ENCODE measurements around the gene ZKSCAN8.

Gene ZKSCAN8

GRCh38 chr6:28134015-28134414 lies 7.7 kb upstream of the ZKSCAN8 start:
- H3K4me3 ChIP-seq (ENCODE audit: low read depth, low read length), result no peak overlapping the region
- TF ChIP-seq CTCF (IDR thresholded peaks at IDR 0.05; ENCODE audit: low read depth, low read length), result peak; percentile 24; the same call in 1 of the 2 replicates

- H3K4me3 ChIP-seq (ENCODE audit: low read depth, low read length), result no peak overlapping the region
- TF ChIP-seq CTCF (IDR thresholded peaks at IDR 0.05; ENCODE audit: low read depth, low read length), result no peak
These were observed 7.0 kb upstream of the ZKSCAN8 start for GRCh38 chr6:28134716-28135115.

- peak overlapping the region; percentile 74; the same call in 1 of the 2 replicates for H3K4me3 ChIP-seq (ENCODE audit: low read depth, low read length)
- no peak for TF ChIP-seq CTCF (IDR thresholded peaks at IDR 0.05; ENCODE audit: low read depth, low read length)
These were observed 6.3 kb upstream of the ZKSCAN8 start for GRCh38 chr6:28135393-28135792.

- peak overlapping the region; percentile 74 for H3K4me3 ChIP-seq (ENCODE audit: low read depth, low read length)
- TF ChIP-seq CTCF (IDR thresholded peaks at IDR 0.05; ENCODE audit: low read depth, low read length), result no peak
These were observed 4.8 kb upstream of the ZKSCAN8 start for GRCh38 chr6:28136585-28137504.

DNA sequence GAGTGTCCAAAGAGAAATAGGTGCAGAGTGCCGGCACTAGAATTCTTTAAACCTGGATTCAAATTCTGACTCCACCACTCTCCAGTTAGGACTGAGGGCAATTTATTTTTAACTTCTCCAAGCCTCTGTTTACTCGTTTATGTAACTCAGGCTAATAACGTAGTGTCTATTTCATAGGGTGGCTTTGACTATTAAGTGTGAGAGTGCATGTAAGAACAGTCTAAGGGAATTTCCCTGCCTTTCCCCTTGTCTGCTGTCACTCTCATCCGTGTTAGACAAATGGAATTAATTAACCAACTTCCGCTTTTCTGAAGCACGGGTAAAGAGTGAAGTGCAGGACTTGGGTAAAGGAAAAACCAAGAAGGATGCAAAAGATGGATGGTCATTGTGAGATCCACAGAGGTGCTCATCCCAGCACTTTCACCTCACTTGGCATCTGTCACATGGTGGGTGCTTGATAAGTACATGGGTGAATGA lies 4.1 kb upstream of the ZKSCAN8 start:
- TF ChIP-seq CTCF (IDR thresholded peaks at IDR 0.05; ENCODE audit: low read depth, low read length), result no peak
- H3K4me3 ChIP-seq (ENCODE audit: low read depth, low read length), result peak overlapping the region; percentile 74

GRCh38 chr6:28139860-28140543 lies 1.7 kb upstream of the ZKSCAN8 start:
- no peak for TF ChIP-seq CTCF (IDR thresholded peaks at IDR 0.05; ENCODE audit: low read depth, low read length)
- no peak overlapping the region for H3K4me3 ChIP-seq (ENCODE audit: low read depth, low read length)

DNA sequence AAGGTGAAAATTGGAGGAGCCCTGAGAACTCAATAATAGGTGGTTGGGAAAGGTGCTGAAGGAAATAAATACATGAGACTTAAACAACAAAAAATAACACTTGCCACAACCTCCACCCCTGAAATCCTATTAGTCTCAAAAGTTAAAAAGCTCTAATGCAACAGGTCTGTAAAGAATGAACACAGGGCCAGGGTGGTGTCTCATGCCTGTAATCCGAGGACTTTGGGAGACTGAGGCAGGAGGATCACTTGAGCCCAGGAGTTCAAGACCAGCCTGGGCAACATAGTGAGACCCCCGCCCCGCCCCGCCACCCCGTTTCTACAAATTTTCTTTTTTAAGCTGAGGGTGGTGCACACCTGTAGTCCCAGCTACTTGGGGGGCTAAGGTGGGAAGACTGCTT lies 1.1 kb upstream of the ZKSCAN8 start:
- H3K4me3 ChIP-seq (ENCODE audit: low read depth, low read length), result no peak overlapping the region
- no peak for TF ChIP-seq CTCF (IDR thresholded peaks at IDR 0.05; ENCODE audit: low read depth, low read length)
